IPS-15b (cell line): ENCODE data around the gene KDM5A.
"Not testable (repeated sequence)": the region's sequence is repeated elsewhere in the genome, so short reads cannot be mapped to it uniquely, and the experiment has no call there.

Source experiments
- H3K27me3 ChIP-seq: one replicate; pipeline ENCODE4 v1.6.1; 2013; ENCODE audit warnings: low read length; ENCODE audit not compliant: control insufficient read depth, insufficient read depth
- H3K36me3 ChIP-seq: one replicate; pipeline ENCODE4 v1.6.1; 2013; ENCODE audit warnings: low read length; ENCODE audit not compliant: control insufficient read depth, insufficient read depth
- H3K4me1 ChIP-seq: one replicate; pipeline ENCODE4 v1.6.1; 2013; ENCODE audit warnings: mild to moderate bottlenecking, low read length; ENCODE audit not compliant: control insufficient read depth, insufficient read depth
- H3K4me3 ChIP-seq: one replicate; pipeline ENCODE4 v1.5.1; 2013; ENCODE audit warnings: low read depth, low read length
- H3K9ac ChIP-seq: one replicate; pipeline ENCODE4 v1.6.1; 2013; ENCODE audit warnings: low read depth, mild to moderate bottlenecking, low read length
- H3K9me3 ChIP-seq: one replicate; pipeline ENCODE4 v1.6.1; 2013; ENCODE audit warnings: mild to moderate bottlenecking, low read length; ENCODE audit not compliant: control insufficient read depth, insufficient read depth

The KDM5A gene

DNA sequence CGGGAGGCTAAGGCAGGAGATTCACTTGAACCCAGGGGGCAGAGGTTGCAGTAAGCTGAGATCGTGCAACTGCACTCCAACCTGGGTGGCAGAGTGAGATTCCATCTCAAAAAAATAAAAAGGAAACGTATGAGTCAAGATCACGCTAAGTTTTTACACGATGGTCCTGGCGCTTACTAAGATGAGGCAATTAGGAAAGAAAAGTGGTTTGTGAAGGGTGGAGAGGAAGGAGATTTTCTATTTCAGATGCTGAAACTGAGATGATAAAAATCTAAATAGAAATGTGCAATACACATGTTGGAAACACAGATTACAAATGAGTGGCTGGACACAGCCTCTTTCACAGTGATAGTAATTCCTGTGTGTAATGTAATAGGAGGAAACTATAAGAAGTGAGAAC, 63.2 kb downstream of the KDM5A start:
- Histone ChIP-seq H3K9me3 (no peaks in the 10 kb centered on the region), H3K27me3 (no peaks in the 10 kb centered on the region), H3K9ac (no peak overlapping the region), H3K36me3 (no peaks in the 10 kb centered on the region), H3K4me3 (no peak overlapping the region), H3K4me1 (no peaks in the 10 kb centered on the region)

DNA sequence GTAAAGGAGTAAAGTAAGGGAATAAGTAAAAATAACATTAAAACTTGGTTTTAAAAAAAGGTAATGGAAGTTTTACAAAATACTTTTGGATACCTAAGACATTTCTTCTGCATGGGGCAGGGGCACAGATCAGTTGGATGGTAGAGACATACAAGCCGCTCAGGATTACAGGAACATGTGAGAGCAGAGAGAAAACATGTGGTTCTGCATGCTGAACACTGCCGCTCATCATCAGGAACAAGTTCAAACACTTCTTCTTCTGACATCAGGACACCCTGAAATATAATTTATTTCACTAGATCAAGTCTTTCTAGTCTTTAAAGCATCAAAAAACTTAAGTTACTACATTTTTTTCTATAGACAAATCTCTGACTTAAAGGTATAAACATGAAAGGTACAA, 65.6 kb downstream of the KDM5A start:
- no peak overlapping the region for H3K4me3 ChIP-seq
- H3K27me3 ChIP-seq: no peaks in the 10 kb centered on the region
- H3K9me3 ChIP-seq: no peaks in the 10 kb centered on the region
- no peak overlapping the region for H3K9ac ChIP-seq
- H3K36me3 ChIP-seq: no peaks in the 10 kb centered on the region
- no peaks in the 10 kb centered on the region for H3K4me1 ChIP-seq

DNA sequence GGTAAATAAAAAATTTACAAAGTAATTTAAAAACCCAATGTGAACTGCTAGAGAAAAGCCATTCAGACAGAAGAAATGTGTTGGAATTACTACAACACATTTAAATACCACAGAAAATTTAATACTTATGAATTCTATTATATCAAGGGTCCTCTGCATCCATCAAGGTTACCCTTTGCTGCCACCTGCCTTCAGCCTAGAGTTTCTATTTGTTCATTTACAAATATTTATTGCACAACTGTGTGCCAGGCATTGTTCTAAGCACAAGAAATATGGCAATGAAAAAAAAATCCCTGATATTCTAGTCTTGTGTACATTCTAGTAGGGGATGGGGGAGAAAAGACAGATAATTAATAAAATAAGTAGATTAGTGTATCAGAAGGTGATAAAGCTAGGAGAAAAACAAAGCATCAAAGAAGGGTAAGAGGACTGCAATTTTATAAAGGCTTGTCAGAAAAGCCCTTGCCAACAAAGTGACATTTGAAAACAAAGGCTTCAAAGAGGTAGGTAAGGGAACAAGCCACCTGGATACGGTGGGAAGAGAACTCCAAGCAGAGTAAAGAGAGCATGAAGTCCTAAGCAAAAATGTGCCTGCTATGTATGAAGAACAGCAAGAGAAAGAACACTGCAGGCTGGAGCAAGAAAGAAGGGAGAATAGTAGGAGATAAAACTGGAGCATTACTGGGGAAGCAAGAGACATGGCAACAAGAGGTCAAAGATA, 67.4 kb downstream of the KDM5A start:
- H3K36me3 ChIP-seq: peaks cover 8% of the 10 kb centered on the region
- H3K9ac ChIP-seq: no peak overlapping the region
- H3K9me3 ChIP-seq: no peaks in the 10 kb centered on the region
- no peaks in the 10 kb centered on the region for H3K27me3 ChIP-seq
- no peak overlapping the region for H3K4me3 ChIP-seq
- no peaks in the 10 kb centered on the region for H3K4me1 ChIP-seq

DNA sequence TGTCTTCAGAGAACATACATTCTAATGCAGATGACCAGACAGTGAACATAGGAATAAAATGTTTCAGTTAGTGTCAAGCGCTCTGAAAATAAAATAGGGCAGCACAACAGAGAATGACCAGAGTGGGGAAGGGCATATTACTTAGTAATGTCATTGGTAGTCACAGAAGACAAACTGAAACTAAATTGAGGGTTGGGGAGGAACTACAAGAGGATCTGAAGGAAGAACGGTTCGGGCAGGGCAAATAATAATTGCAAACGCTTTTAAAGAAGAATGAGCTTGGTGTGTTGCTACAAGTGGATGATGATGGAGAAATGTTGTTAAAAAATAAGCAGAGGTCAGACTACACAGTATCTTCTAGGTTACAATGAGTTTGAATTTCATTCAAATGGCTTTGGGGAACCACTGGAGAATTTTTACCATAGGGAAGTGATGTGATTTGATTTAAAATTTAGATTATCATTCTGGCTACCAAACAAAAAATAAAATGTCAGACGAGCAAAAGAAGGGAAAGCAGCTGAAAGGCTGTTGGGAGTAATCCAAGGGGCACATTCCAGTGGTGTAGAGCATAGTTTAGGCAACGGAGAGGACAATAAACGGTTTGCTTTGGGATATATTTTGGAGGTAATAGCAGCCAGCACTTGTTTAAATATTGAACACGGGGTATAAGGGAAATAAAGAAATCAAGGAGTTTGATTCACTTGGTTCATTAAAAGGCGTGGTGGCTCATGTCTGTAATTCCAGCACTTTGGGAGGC, 70.2 kb downstream of the KDM5A start:
- no peaks in the 10 kb centered on the region for H3K9me3 ChIP-seq
- H3K9ac ChIP-seq: no peak overlapping the region
- H3K36me3 ChIP-seq: peaks cover 8% of the 10 kb centered on the region
- H3K4me1 ChIP-seq: no peaks in the 10 kb centered on the region
- H3K27me3 ChIP-seq: no peaks in the 10 kb centered on the region
- H3K4me3 ChIP-seq: no peak overlapping the region

DNA sequence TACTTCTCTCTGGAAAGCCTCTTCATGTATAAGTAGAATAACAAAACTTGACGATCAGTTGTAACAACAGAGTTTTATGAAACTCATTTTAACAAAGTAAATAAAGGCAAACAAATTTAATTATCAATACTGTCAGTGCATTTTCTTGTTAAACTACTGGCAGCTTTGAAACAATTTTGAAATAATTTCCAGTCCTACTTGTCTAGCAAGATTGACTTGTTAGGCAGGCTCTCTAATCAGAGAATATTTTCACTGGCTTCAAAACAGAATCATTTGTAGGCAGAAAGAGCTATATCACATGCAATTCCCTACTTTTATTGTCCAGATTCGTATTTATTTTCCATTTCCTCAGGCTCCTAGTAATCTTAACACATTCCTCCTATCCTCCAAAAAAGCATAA, 80.6 kb downstream of the KDM5A start:
- Histone ChIP-seq H3K36me3 (peaks cover 9% of the 10 kb centered on the region), H3K9me3 (no peaks in the 10 kb centered on the region), H3K9ac (no peak overlapping the region), H3K4me1 (no peaks in the 10 kb centered on the region), H3K27me3 (no peaks in the 10 kb centered on the region), H3K4me3 (no peak overlapping the region)

DNA sequence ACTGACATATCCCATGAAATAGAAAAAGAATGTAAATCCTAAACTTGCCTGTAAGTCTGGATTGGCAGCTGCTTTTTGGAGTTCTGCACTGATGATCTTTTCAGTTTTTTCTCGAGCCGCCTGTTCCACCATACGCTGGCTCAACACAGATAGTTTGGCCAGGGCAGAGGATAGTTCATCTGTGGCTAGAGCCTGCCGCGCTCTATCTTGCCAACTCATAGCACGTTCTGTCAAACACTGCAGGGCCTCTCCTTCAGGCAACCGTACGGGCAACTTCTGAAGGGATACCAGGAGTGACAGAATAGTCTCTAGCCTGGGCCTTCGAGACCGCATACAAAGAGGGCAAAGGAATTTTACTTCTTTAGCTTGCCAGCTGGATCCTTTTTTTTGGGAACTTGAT, 81.7 kb downstream of the KDM5A start:
- no peaks in the 10 kb centered on the region for H3K9me3 ChIP-seq
- no peak overlapping the region for H3K4me3 ChIP-seq
- H3K9ac ChIP-seq: no peak overlapping the region
- no peaks in the 10 kb centered on the region for H3K27me3 ChIP-seq
- H3K4me1 ChIP-seq: no peaks in the 10 kb centered on the region
- peaks cover 9% of the 10 kb centered on the region for H3K36me3 ChIP-seq

DNA sequence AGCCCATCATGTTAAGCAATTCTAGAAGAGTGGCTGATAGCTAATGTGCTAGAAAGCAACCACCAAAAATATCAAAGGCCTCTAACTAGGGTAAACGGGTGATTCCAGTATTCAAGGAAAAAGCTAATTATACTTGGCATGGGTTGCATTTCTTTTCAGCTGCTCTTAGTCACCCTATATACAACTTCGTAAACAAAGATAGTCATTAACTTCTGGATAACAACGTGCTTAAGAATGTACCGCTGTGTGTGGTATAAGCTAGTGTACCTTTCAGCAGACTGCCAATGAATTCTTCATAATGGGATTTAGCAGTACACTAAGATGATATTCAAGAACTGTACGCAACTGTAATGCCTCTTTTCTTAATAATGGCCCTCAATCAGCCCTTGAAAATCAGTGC, 84.3 kb downstream of the KDM5A start:
- peaks cover 3% of the 10 kb centered on the region for H3K36me3 ChIP-seq

DNA sequence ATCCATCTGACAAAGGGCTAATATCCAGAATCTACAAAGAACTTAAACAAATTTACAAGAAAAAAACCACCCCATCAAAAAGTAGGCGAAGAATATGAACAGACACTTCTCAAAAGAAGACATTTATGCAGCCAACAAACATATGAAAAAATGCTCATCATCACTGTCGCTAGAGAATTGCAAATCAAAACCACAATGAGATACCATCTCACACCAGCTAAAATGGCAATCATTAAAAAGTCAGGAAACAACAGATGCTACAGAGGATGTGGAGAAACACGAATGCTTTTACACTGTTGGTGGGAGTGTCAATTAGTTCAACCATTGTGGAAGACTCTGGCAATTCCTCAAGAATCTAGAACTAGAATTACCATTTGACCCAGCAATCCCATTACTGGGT, 86.4 kb downstream of the KDM5A start:
- H3K4me3 ChIP-seq, H3K9me3 ChIP-seq, H3K9ac ChIP-seq: not testable (repeated sequence)

More for the DNA sequence above, 84.3 kb downstream of the KDM5A start:
- Histone ChIP-seq H3K9ac (no peak overlapping the region), H3K9me3 (no peaks in the 10 kb centered on the region), H3K4me1 (no peaks in the 10 kb centered on the region), H3K4me3 (no peak overlapping the region), H3K27me3 (no peaks in the 10 kb centered on the region)

DNA sequence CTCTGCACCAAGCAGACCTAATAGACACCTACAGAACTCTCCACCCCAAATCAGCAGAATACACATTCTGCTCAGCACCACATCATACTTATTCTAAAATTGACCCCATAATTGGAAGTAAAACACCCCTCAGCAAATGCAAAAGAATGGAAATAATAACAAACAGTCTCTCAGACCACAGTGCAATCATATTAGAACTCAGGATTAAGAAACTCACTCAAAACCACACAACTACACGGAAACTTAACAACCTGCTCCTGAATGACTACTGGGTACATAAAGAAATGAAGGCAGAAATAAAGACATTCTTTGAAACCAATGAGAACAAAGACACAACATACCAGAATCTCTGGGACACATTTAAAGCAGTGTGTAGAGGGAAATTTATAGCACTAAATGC, 89.0 kb downstream of the KDM5A start:
- H3K9me3 ChIP-seq, H3K36me3 ChIP-seq, H3K4me3 ChIP-seq, H3K4me1 ChIP-seq, H3K27me3 ChIP-seq, H3K9ac ChIP-seq: not testable (repeated sequence)

More for the DNA sequence above, 86.4 kb downstream of the KDM5A start:
- not testable (repeated sequence) for H3K4me1 ChIP-seq, H3K36me3 ChIP-seq, H3K27me3 ChIP-seq

DNA sequence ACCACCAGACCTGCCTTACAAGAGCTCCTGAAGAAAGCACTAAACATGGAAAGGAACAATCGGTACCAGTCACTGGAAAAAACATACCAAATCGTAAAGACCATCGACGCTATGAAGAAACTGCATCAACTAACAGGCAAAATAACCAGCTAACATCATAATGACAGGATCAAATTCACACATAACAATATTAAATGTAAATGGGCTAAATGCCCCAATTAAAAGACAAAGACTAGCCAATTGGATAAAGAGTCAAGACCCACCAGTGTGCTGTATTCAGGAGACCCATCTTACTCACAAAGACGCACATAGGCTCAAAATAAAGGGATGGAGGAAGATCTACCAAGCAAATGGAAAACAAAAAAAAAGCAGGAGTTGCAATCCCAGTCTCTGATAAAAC, 89.6 kb downstream of the KDM5A start:
- H3K4me1 ChIP-seq, H3K9ac ChIP-seq, H3K27me3 ChIP-seq, H3K4me3 ChIP-seq, H3K36me3 ChIP-seq, H3K9me3 ChIP-seq: not testable (repeated sequence)

DNA sequence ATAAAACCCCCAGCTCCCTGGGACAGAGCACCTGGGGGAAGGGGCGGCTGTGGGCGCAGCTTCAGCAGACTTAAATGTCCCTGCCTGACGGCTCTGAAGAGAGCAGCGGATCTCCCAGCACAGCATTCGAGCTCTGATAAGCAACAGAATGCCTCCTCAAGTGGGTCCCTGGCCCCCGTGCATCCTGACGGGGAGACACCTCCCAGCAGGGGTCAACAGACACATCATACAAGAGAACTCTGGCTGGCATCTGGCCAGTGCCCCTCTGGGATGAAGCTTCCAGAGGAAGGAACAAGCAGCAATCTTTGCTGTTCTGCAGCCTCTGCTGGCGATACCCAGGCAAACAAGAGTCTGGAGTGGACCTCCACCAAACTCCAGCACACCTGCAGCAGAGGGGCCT, 91.1 kb downstream of the KDM5A start:
- H3K4me3 ChIP-seq, H3K4me1 ChIP-seq, H3K27me3 ChIP-seq, H3K9me3 ChIP-seq, H3K9ac ChIP-seq, H3K36me3 ChIP-seq: not testable (repeated sequence)

DNA sequence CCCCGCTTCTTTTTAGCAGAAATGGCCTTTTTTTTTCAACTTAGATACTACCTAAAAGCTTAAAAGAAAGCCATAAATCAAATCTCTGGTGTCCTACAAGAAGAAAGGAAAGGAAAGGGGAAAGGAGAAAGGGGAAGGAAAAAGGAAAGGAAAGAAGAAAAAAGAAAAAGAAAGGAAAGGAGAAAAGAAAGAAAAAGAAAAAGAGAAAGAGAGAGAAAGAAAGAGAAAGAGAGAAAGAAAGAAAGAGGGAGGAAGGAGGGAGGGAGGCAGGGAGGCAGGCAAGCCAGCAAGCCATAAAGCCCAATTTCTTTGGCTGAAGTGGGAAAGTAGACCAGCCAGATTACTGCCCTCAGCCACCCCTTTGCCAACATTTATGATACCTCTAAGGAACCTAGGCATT, 94.0 kb downstream of the KDM5A start:
- H3K9me3 ChIP-seq: no peaks in the 10 kb centered on the region
- H3K36me3 ChIP-seq: peaks cover 7% of the 10 kb centered on the region
- no peaks in the 10 kb centered on the region for H3K4me1 ChIP-seq
- H3K27me3 ChIP-seq: no peaks in the 10 kb centered on the region
- H3K9ac ChIP-seq: no peak overlapping the region
- H3K4me3 ChIP-seq: no peak overlapping the region
